SK-N-MC (cell line): ENCODE results near the gene TTC17.
"Not testable (repeated sequence)": the region's sequence is repeated elsewhere in the genome, so short reads cannot be mapped to it uniquely, and the experiment has no call there.

Experiments used
- DNase-seq: peaks from one replicate; pipeline ENCODE4 v3.0.0-alpha.2; 2011; ENCODE audit warnings: low read depth, low spot score
- H3K27ac ChIP-seq: fragments of 200-600 bp; sonication (generic); 2 replicates; pipeline ENCODE4 v1.5.1; 2016; ENCODE audit warnings: mixed run types
- H3K36me3 ChIP-seq: fragments of 200-600 bp; sonication (generic); 2 replicates; pipeline ENCODE4 v1.6.1; 2017; ENCODE audit warnings: antibody characterized with exemption, low read length, mixed read lengths; ENCODE audit not compliant: insufficient read depth
- H3K4me3 ChIP-seq: fragments of 200-600 bp; sonication (generic); 2 replicates; pipeline ENCODE4 v1.5.1; 2016
- H3K9ac ChIP-seq: fragments of 200-600 bp; sonication (generic); 2 replicates; pipeline ENCODE4 v1.8.0; 2017; ENCODE audit warnings: mixed run types, mixed read lengths; ENCODE audit not compliant: insufficient read length
- H3K9me3 ChIP-seq: fragments of 200-600 bp; sonication (generic); 2 replicates; pipeline ENCODE4 v1.6.1; 2017; ENCODE audit warnings: low read depth, mild to moderate bottlenecking, antibody characterized with exemption, low read length, moderate library complexity, mixed read lengths
- EZH2 ChIP-seq: fragments of 200-600 bp; sonication (generic); IDR thresholded peaks from one replicate; pipeline ENCODE4 v1.6.1; 2017; ENCODE audit warnings: antibody characterized with exemption
- FOXP2 ChIP-seq: optimal IDR thresholded peaks from 2 replicates; pipeline ENCODE3; 2011; ENCODE audit warnings: mild to moderate bottlenecking, moderate library complexity; ENCODE audit not compliant: insufficient read depth; ENCODE audit errors: extremely low read length, control extremely low read depth
- POLR2AphosphoS5 ChIP-seq: IDR thresholded peaks from 2 replicates; pipeline ENCODE4 v1.6.1; 2012; ENCODE audit warnings: mild to moderate bottlenecking, low read depth, low read length, borderline replicate concordance

TTC17 gene

GRCh38 chr11:43397251-43397650, 38.5 kb downstream of the TTC17 start:
- H3K4me3 ChIP-seq, result no peak overlapping the region
- peaks cover 85% of the 10 kb centered on the region for H3K36me3 ChIP-seq
- H3K9ac ChIP-seq, result no peak overlapping the region
- H3K27ac ChIP-seq, result no peak overlapping the region
- no peak for DNase-seq
- no peaks in the 10 kb centered on the region for H3K9me3 ChIP-seq
- no peak for TF ChIP-seq POLR2AphosphoS5
- no peak for TF ChIP-seq FOXP2
- no peak for TF ChIP-seq EZH2

- peaks cover 87% of the 10 kb centered on the region for H3K36me3 ChIP-seq
Measured at GRCh38 chr11:43399983-43400630, 41.4 kb downstream of the TTC17 start.

GRCh38 chr11:43401252-43401651, 42.5 kb downstream of the TTC17 start:
- no peak overlapping the region for H3K4me3 ChIP-seq
- no peaks in the 10 kb centered on the region for H3K9me3 ChIP-seq
- DNase-seq, result no peak
- TF ChIP-seq EZH2 (no peak), FOXP2 (no peak), POLR2AphosphoS5 (no peak)
- no peak overlapping the region for H3K9ac ChIP-seq
- peaks cover 93% of the 10 kb centered on the region for H3K36me3 ChIP-seq
- no peak overlapping the region for H3K27ac ChIP-seq

More at GRCh38 chr11:43399983-43400630, 41.4 kb downstream of the TTC17 start:
- no peak overlapping the region for H3K4me3 ChIP-seq
- TF ChIP-seq EZH2, result no peak
- TF ChIP-seq FOXP2, result no peak
- TF ChIP-seq POLR2AphosphoS5, result no peak
- no peaks in the 10 kb centered on the region for H3K9me3 ChIP-seq
- no peak overlapping the region for H3K27ac ChIP-seq
- no peak overlapping the region for H3K9ac ChIP-seq
- no peak for DNase-seq

GRCh38 chr11:43401811-43402210, 43.1 kb downstream of the TTC17 start:
- H3K27ac ChIP-seq, DNase-seq: not testable (repeated sequence)
- H3K36me3 ChIP-seq, result peaks cover 91% of the 10 kb centered on the region

GRCh38 chr11:43403357-43404231, 44.9 kb downstream of the TTC17 start:
- Histone ChIP-seq H3K9me3 (no peaks in the 10 kb centered on the region), H3K27ac (no peak overlapping the region), H3K4me3 (no peak overlapping the region), H3K36me3 (peaks cover 87% of the 10 kb centered on the region), H3K9ac (no peak overlapping the region)
- no peak for DNase-seq
- no peak for TF ChIP-seq EZH2
- TF ChIP-seq POLR2AphosphoS5, result no peak

More at GRCh38 chr11:43401811-43402210, 43.1 kb downstream of the TTC17 start:
- H3K4me3 ChIP-seq, H3K9me3 ChIP-seq, H3K9ac ChIP-seq: not testable (repeated sequence)

- no peak for DNase-seq
- TF ChIP-seq EZH2 (no peak), POLR2AphosphoS5 (no peak), FOXP2 (no peak)
- H3K36me3 ChIP-seq, result peaks cover 87% of the 10 kb centered on the region
- no peak overlapping the region for H3K9ac ChIP-seq
- H3K9me3 ChIP-seq, result no peaks in the 10 kb centered on the region
- H3K4me3 ChIP-seq, result no peak overlapping the region
- H3K27ac ChIP-seq, result no peak overlapping the region
Measured at GRCh38 chr11:43404406-43404805, 45.7 kb downstream of the TTC17 start.

- Histone ChIP-seq H3K9ac (no peak overlapping the region), H3K4me3 (no peak overlapping the region), H3K9me3 (no peaks in the 10 kb centered on the region), H3K36me3 (peaks cover 87% of the 10 kb centered on the region), H3K27ac (no peak overlapping the region)
- TF ChIP-seq POLR2AphosphoS5, result no peak
- DNase-seq, result no peak
Measured at GRCh38 chr11:43404836-43405479, 46.2 kb downstream of the TTC17 start.

GRCh38 chr11:43408277-43408676, 49.6 kb downstream of the TTC17 start:
- Histone ChIP-seq H3K27ac (peak overlapping the region; percentile 76; the same call in 1 of the 2 replicates), H3K9ac (no peak overlapping the region), H3K36me3 (peaks cover 78% of the 10 kb centered on the region), H3K9me3 (no peaks in the 10 kb centered on the region), H3K4me3 (no peak overlapping the region)
- TF ChIP-seq FOXP2 (no peak), POLR2AphosphoS5 (no peak), EZH2 (no peak)
- no peak for DNase-seq

- no peak for TF ChIP-seq EZH2
- no peaks in the 10 kb centered on the region for H3K9me3 ChIP-seq
- DNase-seq, result no peak
- H3K36me3 ChIP-seq, result peaks cover 73% of the 10 kb centered on the region
- H3K4me3 ChIP-seq, result no peak overlapping the region
- H3K27ac ChIP-seq, result no peak overlapping the region
- no peak overlapping the region for H3K9ac ChIP-seq
Measured at GRCh38 chr11:43410394-43410793, 51.7 kb downstream of the TTC17 start.
